HG02884 (cell line): ENCODE measurements around the gene CYP4X1.
"Not testable (repeated sequence)": the region's sequence is repeated elsewhere in the genome, so short reads cannot be mapped to it uniquely, and the experiment has no call there.

Experiments
- ATAC-seq: cut with Tn5 transposase; IDR thresholded peaks from one replicate; pipeline ENCODE4 v1.9.1; 2021; ENCODE audit warnings: mild to moderate bottlenecking, moderate library complexity; ENCODE audit not compliant: unreplicated experiment

The CYP4X1 gene

DNA sequence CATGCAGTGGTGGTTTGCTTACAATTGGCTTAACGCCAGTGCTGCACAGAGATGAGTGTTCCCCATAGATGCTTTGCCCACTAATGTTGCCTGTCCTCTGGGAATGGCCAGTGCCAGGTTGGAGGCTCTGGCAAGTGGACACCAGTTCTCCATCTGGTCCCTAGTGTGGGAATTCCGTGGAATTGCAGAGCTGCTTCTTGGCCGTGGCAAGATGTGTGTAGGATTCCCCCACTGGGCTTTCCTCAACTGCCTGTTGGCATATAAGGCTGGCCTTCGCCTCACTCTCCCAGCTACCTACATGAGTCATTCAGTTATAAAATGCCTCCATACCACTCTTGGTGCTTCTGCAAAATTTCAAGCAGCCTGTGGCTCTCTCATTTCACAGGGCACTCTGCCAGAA, 45.6 kb downstream of the CYP4X1 start:
- ATAC-seq: not testable (repeated sequence)

DNA sequence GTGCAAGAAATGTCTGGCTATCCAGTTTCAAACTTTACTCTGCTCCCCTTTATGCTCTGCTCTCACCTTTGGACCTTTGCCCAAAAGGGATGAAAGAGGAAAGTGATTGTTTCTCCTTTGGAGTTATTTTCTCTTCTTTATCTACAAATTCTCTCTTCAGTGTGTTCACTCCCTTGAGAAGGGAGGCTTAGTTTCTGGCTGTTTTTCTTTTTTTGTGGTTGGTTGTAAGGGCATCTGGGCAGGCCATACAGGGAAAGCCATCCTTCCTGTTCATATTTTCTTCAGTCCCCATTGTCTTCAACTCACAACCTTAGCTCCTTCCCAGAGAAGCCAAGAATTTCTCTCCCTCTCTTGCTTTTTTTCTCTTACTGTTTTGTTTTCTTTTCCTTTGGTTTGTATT, 46.0 kb downstream of the CYP4X1 start:
- ATAC-seq: not testable (repeated sequence)

DNA sequence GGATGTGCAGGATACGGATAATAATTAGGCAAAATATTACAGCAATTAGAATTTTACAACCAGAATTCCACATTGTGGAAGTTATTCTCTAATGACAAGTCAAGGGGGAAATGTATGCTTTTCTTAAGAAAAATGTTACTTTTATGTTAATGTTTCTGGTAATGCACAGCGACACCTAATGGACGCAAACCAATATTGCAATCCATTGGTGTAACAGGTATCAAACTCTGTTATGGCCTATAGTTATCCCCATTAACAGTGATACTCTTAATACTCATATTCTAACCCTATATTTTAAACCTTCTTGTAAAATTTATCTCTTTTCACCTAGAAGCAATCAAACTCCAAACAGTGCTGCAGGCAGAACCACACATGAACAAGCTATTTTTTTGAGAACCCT, 65.9 kb downstream of the CYP4X1 start:
- not testable (repeated sequence) for ATAC-seq

DNA sequence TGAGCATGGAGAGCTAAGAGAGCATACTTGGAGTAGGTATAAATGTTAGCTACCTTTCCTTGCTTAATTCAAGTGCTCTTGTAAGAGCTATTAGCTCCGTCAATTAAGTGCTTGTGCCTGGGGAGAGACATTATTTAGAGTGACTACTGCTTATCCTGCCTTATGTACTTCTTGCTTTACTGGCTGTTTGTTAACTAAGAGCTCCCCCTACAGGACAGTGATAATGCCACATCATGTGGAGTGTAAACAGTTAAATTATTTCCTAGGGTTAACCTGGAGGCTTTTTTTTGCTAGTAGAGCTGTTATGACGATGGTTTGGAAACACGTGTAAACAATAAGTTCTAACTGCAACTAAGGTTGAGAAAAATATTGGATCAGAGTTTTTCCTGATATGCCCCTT, 68.0 kb downstream of the CYP4X1 start:
- not testable (repeated sequence) for ATAC-seq
